Measurements from ENCODE around the gene RBM33. TPM values are rescaled to one million over a fixed set of nuclear protein-coding genes. Genes with fewer than 3 reads are reported as not detected.

The RBM33 gene
- total and polyA plus RNA-seq, 8 donors, result 7.5 to 182 (median 60.5) TPM

GRCh38 chr7:155706376-155706775 lies 61.9 kb downstream of the RBM33 start:
- TF ChIP-seq CTCF (IDR thresholded peaks at IDR 0.05) (no peak), POLR2AphosphoS5 (IDR thresholded peaks at IDR 0.05) (no peak), EP300 (IDR thresholded peaks at IDR 0.05) (no peak), POLR2A (IDR thresholded peaks at IDR 0.05) (no peak)
- intact Hi-C loops (cut with DNase I; ENCODE audit: low total_unique reads), result no loop called here
- 93 to 96% (median 95%) methylated on average over 10 of the region's 10 CpGs for WGBS, 5 donors
- Histone ChIP-seq H3K27me3 (no peaks in the 10 kb centered on the region), H3K27ac (no peak overlapping the region), H3K36me3 (peaks cover 33 to 98% (median 92%) of the 10 kb centered on the region in 4 donors), H3K9me3 (no peaks in the 10 kb centered on the region), H3K4me1 (peaks cover 0 to 14% (median 0%) of the 10 kb centered on the region in 4 donors), H3K4me3 (no peak overlapping the region)
- DNase-seq, result no peak

- TF ChIP-seq EP300 (IDR thresholded peaks at IDR 0.05) (no peak), POLR2A (IDR thresholded peaks at IDR 0.05) (no peak), POLR2AphosphoS5 (IDR thresholded peaks at IDR 0.05) (no peak)
- no peak overlapping the region for H3K27ac ChIP-seq
- peaks cover 0 to 18% (median 14%) of the 10 kb centered on the region in 4 donors for H3K4me1 ChIP-seq
- intact Hi-C loops (cut with DNase I; ENCODE audit: low total_unique reads), result no loop called here
- no peak overlapping the region for H3K4me3 ChIP-seq
- H3K9me3 ChIP-seq, result no peaks in the 10 kb centered on the region
- no peaks in the 10 kb centered on the region for H3K27me3 ChIP-seq
- peaks cover 38 to 97% (median 90%) of the 10 kb centered on the region in 4 donors for H3K36me3 ChIP-seq
- no peak for DNase-seq
Observed at GRCh38 chr7:155709453-155709852, 65.0 kb downstream of the RBM33 start.

GRCh38 chr7:155710031-155710430 lies 65.6 kb downstream of the RBM33 start:
- Histone ChIP-seq H3K27me3 (no peaks in the 10 kb centered on the region), H3K4me1 (peaks cover 0 to 24% (median 20%) of the 10 kb centered on the region in 4 donors), H3K27ac (no peak overlapping the region), H3K9me3 (no peaks in the 10 kb centered on the region), H3K36me3 (peaks cover 38 to 97% (median 92%) of the 10 kb centered on the region in 4 donors), H3K4me3 (no peak overlapping the region)
- no peak for DNase-seq
- intact Hi-C loops (cut with DNase I; ENCODE audit: low total_unique reads), result no loop called here
- WGBS, 5 donors, result 79 to 89% (median 85%) methylated on average over 6 of the region's 6 CpGs
- no peak for TF ChIP-seq EP300 (IDR thresholded peaks at IDR 0.05)

GRCh38 chr7:155710530-155710929 lies 66.1 kb downstream of the RBM33 start:
- H3K9me3 ChIP-seq, result no peaks in the 10 kb centered on the region
- peaks cover 38 to 100% (median 94%) of the 10 kb centered on the region in 4 donors for H3K36me3 ChIP-seq
- no peak overlapping the region for H3K27ac ChIP-seq
- H3K4me3 ChIP-seq, result no peak overlapping the region
- 81 to 97% (median 90%) methylated on average over 1 of the region's 1 CpG for WGBS, 5 donors
- no peak for TF ChIP-seq POLR2AphosphoS5 (IDR thresholded peaks at IDR 0.05)
- TF ChIP-seq POLR2A (IDR thresholded peaks at IDR 0.05), result no peak
- TF ChIP-seq CTCF (IDR thresholded peaks at IDR 0.05), result no peak
- no peak for TF ChIP-seq EP300 (IDR thresholded peaks at IDR 0.05)
- H3K4me1 ChIP-seq, result peaks cover 0 to 29% (median 25%) of the 10 kb centered on the region in 4 donors
- DNase-seq, result no peak
- H3K27me3 ChIP-seq, result no peaks in the 10 kb centered on the region
- intact Hi-C loops (cut with DNase I; ENCODE audit: low total_unique reads), result no loop called here

GRCh38 chr7:155711081-155711480 lies 66.6 kb downstream of the RBM33 start:
- Histone ChIP-seq H3K9me3 (no peaks in the 10 kb centered on the region), H3K4me3 (no peak overlapping the region), H3K4me1 (peaks cover 0 to 34% (median 27%) of the 10 kb centered on the region in 4 donors), H3K36me3 (peaks cover 38 to 99% (median 88%) of the 10 kb centered on the region in 4 donors), H3K27ac (no peak overlapping the region), H3K27me3 (no peaks in the 10 kb centered on the region)
- no peak for DNase-seq
- intact Hi-C loops (cut with DNase I; ENCODE audit: low total_unique reads), result no loop called here
- WGBS, 5 donors, result 94 to 97% (median 95%) methylated on average over 16 of the region's 16 CpGs
- no peak for TF ChIP-seq CTCF (IDR thresholded peaks at IDR 0.05)
- no peak for TF ChIP-seq EP300 (IDR thresholded peaks at IDR 0.05)
- TF ChIP-seq POLR2AphosphoS5 (IDR thresholded peaks at IDR 0.05), result no peak
- no peak for TF ChIP-seq POLR2A (IDR thresholded peaks at IDR 0.05)
